HepG2 (cell line): ENCODE data around the gene NAV2. TPM values are rescaled to one million over a fixed set of nuclear protein-coding genes. Genes with fewer than 3 reads are reported as not detected.

Experiments
- ATAC-seq: fragments of 200-7000 bp; cut with Tn5 transposase; 3 replicates; pipeline ENCODE4 v1.9.1; 2020; ENCODE audit warnings: mild to moderate bottlenecking, moderate library complexity
- BruUV-seq: library from RNA; stranded (reverse); fragments of 400-500 nt; replicated peaks from 2 replicates; lab custom pipeline; 2021; lab: Mats Ljungman, UMichigan
- CTCF ChIA-PET: fragments of 300-600 bp; formaldehyde crosslinking; extraction: SDS; loops from one replicate; lab custom pipeline; 2021; ENCODE audit warnings: low total read pairs, inconsistent platforms, low intra/inter-chr PET ratio; lab: Yijun Ruan, JAX
- POLR2A ChIA-PET: fragments of 350-600 bp; sonication (Branson Sonifier 250); formaldehyde crosslinking; loops from one replicate; lab custom pipeline; 2020; ENCODE audit warnings: antibody characterized with exemption, inconsistent platforms; lab: Yijun Ruan, JAX
- DNase-seq: peaks from one replicate; pipeline ENCODE4 v3.0.0-alpha.2; 2015; ENCODE audit warnings: low spot score
- FAIRE-seq: peaks from 3 replicates; lab custom pipeline; 2011; peaks lifted over from hg19 to GRCh38; lab: Jason Lieb, UNC
- H2AFZ ChIP-seq: one replicate; pipeline ENCODE4 v1.6.1; 2011; ENCODE audit warnings: low read length, inconsistent platforms
- H3K27ac ChIP-seq: fragments of 300-600 bp; 3 replicates; pipeline ENCODE4 v1.8.0; 2011; ENCODE audit warnings: mixed run types, mild to moderate bottlenecking, mixed read lengths, low read length, inconsistent platforms; ENCODE audit not compliant: insufficient read depth; ENCODE audit errors: extremely low read length
- H3K27me3 ChIP-seq, 2 experiments: fragments of 200-600 bp in 1 of 2; 2 replicates in 1 of 2; 3 replicates in 1 of 2; pipeline versions ENCODE4 v1.6.0 to v1.8.0; 2011; ENCODE audit warnings: low read length in 2 of 2, mild to moderate bottlenecking in 2 of 2, moderate library complexity in 2 of 2, inconsistent platforms in 1 of 2; ENCODE audit not compliant: insufficient read depth in 2 of 2, control insufficient read depth in 1 of 2
- H3K36me3 ChIP-seq, 2 experiments: fragments of 200-600 bp in 1 of 2; replicated peaks in 1 of 2; 2 replicates in 1 of 2; 3 replicates in 1 of 2; pipeline versions ENCODE4 v1.5.1 to v1.8.0; 2011; ENCODE audit warnings: low read length in 2 of 2, inconsistent platforms in 1 of 2; ENCODE audit not compliant: insufficient read depth in 2 of 2, control insufficient read depth in 1 of 2
- H3K4me1 ChIP-seq: 2 replicates; pipeline ENCODE4 v1.5.1; 2012; ENCODE audit warnings: low read length, inconsistent platforms; ENCODE audit not compliant: insufficient read depth
- H3K4me2 ChIP-seq: 2 replicates; pipeline ENCODE4 v1.6.0; 2011; ENCODE audit warnings: low read depth, low read length, inconsistent platforms
- H3K4me3 ChIP-seq, 3 experiments: fragments of 200-600 bp in 1 of 3; sonication (generic), shearing (Covaris generic) in 1 of 3; replicated peaks in 1 of 3; 2 replicates each; pipeline ENCODE4 v1.5.1; 2011 to 2016; ENCODE audit warnings: low read length in 3 of 3, inconsistent platforms in 2 of 3, low read depth in 2 of 3, mild to moderate bottlenecking in 2 of 3, control low read depth in 1 of 3, mixed read lengths in 1 of 3; ENCODE audit not compliant: insufficient read depth in 1 of 3
- H3K79me2 ChIP-seq: one replicate; pipeline ENCODE4 v1.6.1; 2011; ENCODE audit warnings: low read length, inconsistent platforms; ENCODE audit not compliant: insufficient read depth
- H3K9ac ChIP-seq: 2 replicates; pipeline ENCODE4 v1.6.0; 2011; ENCODE audit warnings: mild to moderate bottlenecking, low read depth, low read length, inconsistent platforms; ENCODE audit not compliant: insufficient read depth
- H3K9me3 ChIP-seq: 2 replicates; pipeline ENCODE4 v1.5.1; 2012; ENCODE audit warnings: mild to moderate bottlenecking, low read length
- H4K20me1 ChIP-seq: 2 replicates; pipeline ENCODE4 v1.6.0; 2011; ENCODE audit warnings: inconsistent platforms, mild to moderate bottlenecking, low read length, moderate library complexity; ENCODE audit not compliant: insufficient read depth
- NR0B2 ChIP-seq: sonication (generic); formaldehyde crosslinking; IDR thresholded peaks from 2 replicates; pipeline ENCODE4 v1.4.0; 2020; ENCODE audit warnings: mild to moderate bottlenecking, missing genetic modification reagents
- SNAPC4 ChIP-seq: sonication (generic); formaldehyde crosslinking; IDR thresholded peaks from 2 replicates; pipeline ENCODE4 v1.4.0; 2020; ENCODE audit warnings: mild to moderate bottlenecking, missing genetic modification reagents
- TARDBP ChIP-seq: sonication (generic); formaldehyde crosslinking; IDR thresholded peaks from 2 replicates; pipeline ENCODE4 v1.8.0; 2022; ENCODE audit warnings: mild to moderate bottlenecking, missing genetic modification reagents
- ZIK1 ChIP-seq: sonication (generic); formaldehyde crosslinking; IDR thresholded peaks from 2 replicates; pipeline ENCODE4 v1.5.0; 2020; ENCODE audit warnings: mild to moderate bottlenecking, low read depth, missing genetic modification reagents, borderline replicate concordance
- ZNF124 ChIP-seq: sonication (generic); formaldehyde crosslinking; IDR thresholded peaks from 2 replicates; pipeline ENCODE4 v1.4.0; 2020; ENCODE audit warnings: missing genetic modification reagents
- ZNF546 ChIP-seq: sonication (generic); formaldehyde crosslinking; conservative IDR thresholded peaks from 2 replicates; pipeline ENCODE4 v1.8.1; 2023; ENCODE audit warnings: mild to moderate bottlenecking, missing genetic modification reagents
- ZNF615 ChIP-seq: sonication (generic); formaldehyde crosslinking; IDR thresholded peaks from 2 replicates; pipeline ENCODE4 v1.5.0; 2020; ENCODE audit warnings: mild to moderate bottlenecking, missing genetic modification reagents, borderline replicate concordance
- ZNF670 ChIP-seq: sonication (generic); formaldehyde crosslinking; IDR thresholded peaks from 2 replicates; pipeline ENCODE4 v1.8.0; 2022; ENCODE audit warnings: mild to moderate bottlenecking, missing genetic modification reagents, borderline replicate concordance
- ZNF7 ChIP-seq: IDR thresholded peaks from 2 replicates; pipeline ENCODE4 v1.6.1; 2016; ENCODE audit warnings: missing biosample characterization, missing genetic modification reagents
- ZXDC ChIP-seq: sonication (generic); formaldehyde crosslinking; IDR thresholded peaks from 2 replicates; pipeline ENCODE4 v1.5.0; 2020; ENCODE audit warnings: mild to moderate bottlenecking, missing genetic modification reagents
- WGBS: methylation state at CpG from one replicate; pipeline ENCODE4 v1.1.6; 2017; ENCODE audit warnings: low lambda C conversion rate; 5-methylcytosine and 5-hydroxymethylcytosine counted together
- in situ Hi-C: cut with HindIII; loops from 2 replicates; pipeline ENCODE4 v1.10.0; 2017; ENCODE audit warnings: low pct_unique_long_range_greater_than_20kb; ENCODE audit not compliant: extremely low pct_ligation_motif_present
- intact Hi-C: fragments of 100-400 bp; cut with micrococcal nuclease; formaldehyde crosslinking; loops from one replicate; pipeline ENCODE4 v1.10.0; 2022; ENCODE audit not compliant: unreplicated experiment
- polyA plus RNA-seq, 8 experiments: library from polyadenylated mRNA; depleted of rRNA in 3 of 8; stranded (reverse) in 7 of 8; unstranded in 1 of 8; fragments of >200 nt; fragmentation: Illumina TruSeq in 4 of 8; extraction: Trizol in 4 of 8; gene quantifications; 2 replicates each; pipeline versions ENCODE4 v1.2.1 to v1.2.3, GENCODE V29; 2011 to 2016; ENCODE audit warnings: low read depth in 4 of 8, missing spikeins in 1 of 8, mixed read lengths in 1 of 8; ENCODE audit not compliant: insufficient read depth in 1 of 8
- total RNA-seq, 5 experiments: library from RNA; depleted of rRNA; stranded (reverse); fragments of >200 nt; fragmentation: Illumina TruSeq; extraction: Trizol; gene quantifications; 2 replicates each; pipeline ENCODE4 v1.2.3, GENCODE V29; 2016; ENCODE audit warnings: low read depth in 1 of 5

Gene NAV2
- total and polyA plus RNA-seq, 2 of the 13 experiments (the other 11 are each of a cell fraction or from before 2014, with no cell fraction given): 9.3 to 34.6 TPM

- TF ChIP-seq ZXDC (CRISPR knock-in tag): no peak
These were observed 199.7 kb downstream of the NAV2 start (continued) for GRCh38 chr11:19912115-19912957.

GRCh38 chr11:19912958-19913892 is 200.6 kb downstream of the NAV2 start:
- H3K9me3 ChIP-seq: no peaks in the 10 kb centered on the region
- H3K27ac ChIP-seq: peak overlapping the region; percentile 93
- no peaks in the 10 kb centered on the region for H4K20me1 ChIP-seq
- no peak overlapping the region for H2AFZ ChIP-seq
- ATAC-seq (peak; percentile 59), DNase-seq (peak; percentile 36), FAIRE-seq (no peak)
- H3K27me3 ChIP-seq: no peaks in the 10 kb centered on the region
- intact Hi-C loops: loop anchor here (2.0 to 5.0 kb wide), 2 partner anchors 42 to 109 kb away; no protein-coding TSS in a partner anchor
- H3K9ac ChIP-seq: peak overlapping the region; percentile 58
- ChIA-PET POLR2A (interaction anchor here (0.8 to 2.3 kb wide), 10 partner anchors 10 to 122 kb away, joined by 3 to 9 read pairs (median 4); no protein-coding TSS in a partner anchor), CTCF (no interaction called here)
- H3K36me3 ChIP-seq: no peaks in the 10 kb centered on the region
- in situ Hi-C loops: no loop called here
- no peaks in the 10 kb centered on the region for H3K79me2 ChIP-seq
- WGBS: 13% methylated on average over 10 of the region's 10 CpGs
- peak overlapping the region; percentile 29 to 47 (median 47); a peak in 5 of 6 replicates for H3K4me3 ChIP-seq
- peaks cover 81% of the 10 kb centered on the region for H3K4me1 ChIP-seq
- peak overlapping the region; percentile 82 for H3K4me2 ChIP-seq
- BruUV-seq: no TSS peak
- TF ChIP-seq ZNF7 (CRISPR knock-in tag) (peak; percentile 16; the same call in 1 of the 2 replicates), ZNF615 (CRISPR knock-in tag) (no peak), SNAPC4 (CRISPR knock-in tag) (no peak), TARDBP (CRISPR knock-in tag) (0 out of 2 replicates have a peak, but pooled peaks have one; percentile 54), ZIK1 (CRISPR knock-in tag) (no peak), ZNF124 (CRISPR knock-in tag) (no peak), ZNF670 (CRISPR knock-in tag) (no peak), ZNF546 (no peak), NR0B2 (CRISPR knock-in tag) (no peak)
